PC-9 (cell line): ENCODE results near the gene EIF5AL1. TPM values are rescaled to one million over a fixed set of nuclear protein-coding genes. Genes with fewer than 3 reads are reported as not detected.

Experiments
- BruUV-seq: library from RNA; stranded (reverse); fragments of 400-500 nt; replicated peaks from 2 replicates; lab custom pipeline; 2021; lab: Mats Ljungman, UMichigan
- CTCF ChIA-PET: fragments of 300-600 bp; sonication (Branson Sonifier 250); formaldehyde crosslinking; loops from one replicate; lab custom pipeline; 2022; ENCODE audit warnings: antibody characterized with exemption; lab: Charles Lee
- POLR2A ChIA-PET: fragments of 300-600 bp; sonication (Branson Sonifier 250); formaldehyde crosslinking; loops from one replicate; lab custom pipeline; 2022; ENCODE audit warnings: antibody characterized with exemption; ENCODE audit not compliant: unreplicated experiment; lab: Charles Lee
- DNase-seq, 2 experiments: peaks; one replicate each; pipeline versions ENCODE4 v3.0.0 to v3.0.0-alpha.2; 2015 to 2022; ENCODE audit warnings: mixed read lengths in 1 of 2
- H2AFZ ChIP-seq: fragments of 200-600 bp; sonication (generic); 2 replicates; pipeline ENCODE4 v1.8.1; 2017; ENCODE audit warnings: antibody characterized with exemption
- H3F3A ChIP-seq: fragments of 200-600 bp; sonication (generic); 2 replicates; pipeline ENCODE4 v1.8.1; 2017; ENCODE audit warnings: antibody characterized with exemption, mild to moderate bottlenecking, low read depth; ENCODE audit not compliant: insufficient read depth
- H3K27ac ChIP-seq: fragments of 200-600 bp; sonication (generic); 2 replicates; pipeline ENCODE4 v1.6.1; 2016; ENCODE audit warnings: mixed run types
- H3K27me3 ChIP-seq: fragments of 200-600 bp; sonication (generic); 2 replicates; pipeline ENCODE4 v1.6.1; 2016; ENCODE audit warnings: low read depth, mixed run types; ENCODE audit not compliant: insufficient read depth
- H3K36me3 ChIP-seq: fragments of 200-600 bp; sonication (generic); 2 replicates; pipeline ENCODE4 v1.6.1; 2016; ENCODE audit warnings: low read depth, mixed run types
- H3K4me1 ChIP-seq: fragments of 200-600 bp; sonication (generic); replicated peaks from 2 replicates; pipeline ENCODE4 v1.6.1; 2016; ENCODE audit warnings: mixed run types; ENCODE audit not compliant: insufficient read depth
- H3K4me2 ChIP-seq: fragments of 200-600 bp; sonication (generic); 2 replicates; pipeline ENCODE4 v1.6.1; 2017; ENCODE audit warnings: mixed run types
- H3K4me3 ChIP-seq: fragments of 200-600 bp; sonication (generic); 2 replicates; pipeline ENCODE4 v1.6.1; 2016; ENCODE audit warnings: mixed run types
- H3K79me2 ChIP-seq: fragments of 200-600 bp; sonication (generic); 2 replicates; pipeline ENCODE4 v1.6.1; 2017; ENCODE audit warnings: low read depth, mixed run types
- H3K9me2 ChIP-seq: fragments of 200-600 bp; sonication (generic); 2 replicates; pipeline ENCODE4 v1.8.1; 2017; ENCODE audit warnings: mild to moderate bottlenecking; ENCODE audit not compliant: insufficient read depth
- H3K9me3 ChIP-seq: fragments of 200-600 bp; sonication (generic); 2 replicates; pipeline ENCODE4 v1.8.1; 2016; ENCODE audit warnings: low read depth; ENCODE audit not compliant: insufficient read depth
- H4K20me1 ChIP-seq: fragments of 200-600 bp; sonication (generic); 2 replicates; pipeline ENCODE4 v1.8.1; 2017; ENCODE audit not compliant: insufficient read depth
- CTCF ChIP-seq: fragments of 200-600 bp; sonication (generic); conservative IDR thresholded peaks from 2 replicates; pipeline ENCODE4 v1.6.1; 2017; ENCODE audit warnings: mixed run types, antibody characterized with exemption, mild to moderate bottlenecking, moderate library complexity
- EZH2 ChIP-seq: fragments of 200-600 bp; sonication (generic); IDR thresholded peaks from 2 replicates; pipeline ENCODE4 v1.8.0; 2017; ENCODE audit warnings: antibody characterized with exemption, low read depth
- intact Hi-C: fragments of 100-400 bp; cut with micrococcal nuclease; formaldehyde crosslinking; loops from one replicate; pipeline ENCODE4 v1.10.0; 2022; ENCODE audit not compliant: unreplicated experiment
- total RNA-seq: library from RNA; stranded (reverse); gene quantifications from 2 replicates; pipeline ENCODE4 v1.2.3, GENCODE V29; 2021

EIF5AL1 gene
- total RNA-seq, 1 experiment from 2014 or later, result 0.48 TPM

GRCh38 chr10:79488336-79488735, 24.0 kb upstream of the EIF5AL1 start:
- Histone ChIP-seq H3K4me2 (peak overlapping the region; percentile 45), H3K4me1 (peaks cover 15% of the 10 kb centered on the region), H3K4me3 (no peak overlapping the region), H2AFZ (no peak overlapping the region), H3K27me3 (no peaks in the 10 kb centered on the region), H3K79me2 (no peaks in the 10 kb centered on the region), H4K20me1 (no peaks in the 10 kb centered on the region), H3K36me3 (no peaks in the 10 kb centered on the region), H3K9me2 (no peaks in the 10 kb centered on the region), H3F3A (no peaks in the 10 kb centered on the region), H3K9me3 (no peaks in the 10 kb centered on the region), H3K27ac (peak overlapping the region; percentile 11; the same call in 1 of the 2 replicates)
- BruUV-seq, result no TSS peak
- CTCF ChIA-PET, result interaction anchor here (0.6 to 1.8 kb wide), 4 partner anchors 15 to 114 kb away, joined by 3 to 12 read pairs (median 4); no protein-coding TSS in a partner anchor
- TF ChIP-seq EZH2 (no peak), CTCF (no peak)
- POLR2A ChIA-PET, result interaction anchor here (0.6 kb wide), 2 partner anchors 635 to 945 kb away, joined by 3 to 6 read pairs; no protein-coding TSS in a partner anchor
- intact Hi-C loops, result loop anchor here (1.0 to 5.0 kb wide), 3 partner anchors 44 to 116 kb away; partner anchors contain the start of gene ZCCHC24
- peak; percentile 77 to 80 for DNase-seq

GRCh38 chr10:79488870-79489269, 23.5 kb upstream of the EIF5AL1 start:
- TF ChIP-seq EZH2, result no peak
- no peak for TF ChIP-seq CTCF
- Histone ChIP-seq H3F3A (no peaks in the 10 kb centered on the region), H3K9me3 (no peaks in the 10 kb centered on the region), H3K27ac (no peak overlapping the region), H3K36me3 (no peaks in the 10 kb centered on the region), H3K4me3 (no peak overlapping the region), H2AFZ (no peak overlapping the region), H3K4me1 (peaks cover 15% of the 10 kb centered on the region), H3K9me2 (no peaks in the 10 kb centered on the region), H3K4me2 (peak overlapping the region; percentile 45), H3K79me2 (no peaks in the 10 kb centered on the region), H3K27me3 (no peaks in the 10 kb centered on the region), H4K20me1 (no peaks in the 10 kb centered on the region)
- POLR2A ChIA-PET, result no interaction called here
- CTCF ChIA-PET, result interaction anchor here (0.6 to 1.8 kb wide), 4 partner anchors 15 to 114 kb away, joined by 3 to 12 read pairs (median 4); no protein-coding TSS in a partner anchor
- intact Hi-C loops, result loop anchor here (1.0 to 5.0 kb wide), 3 partner anchors 44 to 117 kb away; partner anchors contain the start of gene ZCCHC24
- BruUV-seq, result no TSS peak
- DNase-seq, result no peak

GRCh38 chr10:79490400-79491142, 21.8 kb upstream of the EIF5AL1 start:
- Histone ChIP-seq H3K36me3 (no peaks in the 10 kb centered on the region), H3F3A (no peaks in the 10 kb centered on the region), H3K4me3 (no peak overlapping the region), H4K20me1 (no peaks in the 10 kb centered on the region), H3K4me2 (no peak overlapping the region), H2AFZ (no peak overlapping the region), H3K9me3 (no peaks in the 10 kb centered on the region), H3K4me1 (peaks cover 15% of the 10 kb centered on the region), H3K79me2 (no peaks in the 10 kb centered on the region), H3K27me3 (no peaks in the 10 kb centered on the region; the same call in 1 of the 2 replicates), H3K9me2 (no peaks in the 10 kb centered on the region), H3K27ac (no peak overlapping the region)
- ChIA-PET CTCF (interaction anchor here (0.6 kb wide), 1 partner anchor 88 kb away, joined by 3 read pairs; no protein-coding TSS in a partner anchor), POLR2A (no interaction called here)
- no TSS peak for BruUV-seq
- no peak for TF ChIP-seq CTCF
- TF ChIP-seq EZH2, result no peak
- DNase-seq, result no peak
- intact Hi-C loops, result no loop called here
